Loucy (cell line): Measurements from ENCODE around the gene PLCXD1.
"Not testable (repeated sequence)": the region's sequence is repeated elsewhere in the genome, so short reads cannot be mapped to it uniquely, and the experiment has no call there.

Source experiments
- H2AFZ ChIP-seq: fragments of 200-600 bp; sonication (generic); 2 replicates; pipeline ENCODE4 v1.6.0; 2016; ENCODE audit warnings: antibody characterized with exemption, mild to moderate bottlenecking, low read length, moderate library complexity
- H3F3A ChIP-seq: fragments of 200-600 bp; 2 replicates; pipeline ENCODE4 v1.6.0; 2016; ENCODE audit warnings: antibody characterized with exemption, low read depth, mild to moderate bottlenecking
- H3K27me3 ChIP-seq: fragments of 200-600 bp; sonication (generic); 2 replicates; pipeline ENCODE4 v1.6.1; 2014; ENCODE audit warnings: low read length, mild to moderate bottlenecking; ENCODE audit not compliant: insufficient read depth, poor library complexity, severe bottlenecking
- H3K36me3 ChIP-seq: fragments of 200-600 bp; sonication (generic); 2 replicates; pipeline ENCODE4 v1.6.1; 2016; ENCODE audit warnings: low read length; ENCODE audit not compliant: insufficient read depth
- H3K4me1 ChIP-seq: fragments of 200-600 bp; sonication (generic); 2 replicates; pipeline ENCODE4 v1.5.1; 2014; ENCODE audit warnings: low read length, mild to moderate bottlenecking; ENCODE audit not compliant: insufficient read depth, poor library complexity, severe bottlenecking
- H3K4me2 ChIP-seq: fragments of 200-600 bp; sonication (generic); 2 replicates; pipeline ENCODE4 v1.6.0; 2014; ENCODE audit warnings: antibody characterized with exemption, low read length, low read depth, mild to moderate bottlenecking; ENCODE audit not compliant: poor library complexity, severe bottlenecking
- H3K4me3 ChIP-seq: fragments of 200-600 bp; sonication (generic); 2 replicates; pipeline ENCODE4 v1.5.1; 2014; ENCODE audit warnings: low read length, mild to moderate bottlenecking, mixed read lengths; ENCODE audit not compliant: poor library complexity, severe bottlenecking
- H3K79me2 ChIP-seq: fragments of 200-600 bp; sonication (generic); 2 replicates; pipeline ENCODE4 v1.6.1; 2014; ENCODE audit warnings: low read length; ENCODE audit not compliant: insufficient read depth
- H3K9ac ChIP-seq: fragments of 200-600 bp; sonication (generic); 2 replicates; pipeline ENCODE4 v1.6.0; 2014; ENCODE audit warnings: mild to moderate bottlenecking, low read depth, low read length, moderate library complexity; ENCODE audit not compliant: poor library complexity, severe bottlenecking
- H3K9me2 ChIP-seq: fragments of 200-600 bp; sonication (generic); replicated peaks from 2 replicates; pipeline ENCODE4 v1.6.1; 2016; ENCODE audit warnings: low read depth, low read length, mixed read lengths
- H3K9me3 ChIP-seq: fragments of 200-600 bp; sonication (generic); 2 replicates; pipeline ENCODE4 v1.6.1; 2014; ENCODE audit warnings: mild to moderate bottlenecking, antibody characterized with exemption, low read length, low read depth; ENCODE audit not compliant: insufficient read depth
- H4K20me1 ChIP-seq: fragments of 200-600 bp; sonication (generic); 2 replicates; pipeline ENCODE4 v1.6.0; 2014; ENCODE audit warnings: antibody characterized with exemption, low read length, mild to moderate bottlenecking; ENCODE audit not compliant: insufficient read depth, poor library complexity, severe bottlenecking
- CTCF ChIP-seq: fragments of 200-600 bp; sonication (generic); conservative IDR thresholded peaks from 2 replicates; pipeline ENCODE4 v1.5.1; 2014; ENCODE audit warnings: mild to moderate bottlenecking, antibody characterized with exemption, low read length
- EZH2phosphoT487 ChIP-seq: fragments of 200-600 bp; IDR thresholded peaks from 2 replicates; pipeline ENCODE4 v1.6.1; 2018; ENCODE audit warnings: antibody characterized with exemption, mild to moderate bottlenecking, moderate library complexity, borderline replicate concordance

The PLCXD1 gene

GRCh38 chrX:281166-281999 is at the start of gene PLCXD1:
TSS of gene PLCXD1 (plus strand) at chrX:281381. CDS start at chrX:284188, 2,807 bp downstream.
- H3K27me3 ChIP-seq, result no peaks in the 10 kb centered on the region
- no peaks in the 10 kb centered on the region for H3K9me2 ChIP-seq
- TF ChIP-seq CTCF (no peak), EZH2phosphoT487 (no peak)
- H4K20me1 ChIP-seq, result no peaks in the 10 kb centered on the region
- H3K36me3 ChIP-seq, result peaks cover 13% of the 10 kb centered on the region; the same call in 1 of the 2 replicates
- no peak within 1 kb of the TSS for H3K4me3 ChIP-seq
- H3K9ac ChIP-seq, result no peak within 1 kb of the TSS
- H3K9me3 ChIP-seq, result no peaks in the 10 kb centered on the region
- peaks cover 11% of the 10 kb centered on the region for H3K4me1 ChIP-seq
- no peak within 1 kb of the TSS for H3K4me2 ChIP-seq
- H3F3A ChIP-seq, result 0 out of 2 replicates have a peak, but pooled peaks cover 3% of the 10 kb centered on the region
- no peak within 1 kb of the TSS for H2AFZ ChIP-seq
- peaks cover 10% of the 10 kb centered on the region; the same call in 1 of the 2 replicates for H3K79me2 ChIP-seq

GRCh38 chrX:231637-232277 is 49.4 kb upstream of the PLCXD1 start:
- H3K27me3 ChIP-seq, H3K9me2 ChIP-seq, H3K4me2 ChIP-seq, H3F3A ChIP-seq, H3K9me3 ChIP-seq, H2AFZ ChIP-seq, H3K79me2 ChIP-seq, H3K36me3 ChIP-seq, H3K4me3 ChIP-seq, H3K4me1 ChIP-seq, H3K9ac ChIP-seq, H4K20me1 ChIP-seq: not testable (repeated sequence)

GRCh38 chrX:232278-232655 is 48.9 kb upstream of the PLCXD1 start:
- not testable (repeated sequence) for H3F3A ChIP-seq, H4K20me1 ChIP-seq, H3K4me1 ChIP-seq, H3K36me3 ChIP-seq, H3K9ac ChIP-seq, H3K4me3 ChIP-seq, H3K9me2 ChIP-seq, H3K79me2 ChIP-seq, H3K27me3 ChIP-seq, H3K4me2 ChIP-seq, H2AFZ ChIP-seq, H3K9me3 ChIP-seq

- not testable (repeated sequence) for H3K36me3 ChIP-seq, H4K20me1 ChIP-seq, H3K4me1 ChIP-seq, H3K9me3 ChIP-seq, H3K9me2 ChIP-seq, H3K79me2 ChIP-seq, H2AFZ ChIP-seq, H3K4me3 ChIP-seq, H3K27me3 ChIP-seq, H3K9ac ChIP-seq, H3K4me2 ChIP-seq, H3F3A ChIP-seq
Measured at GRCh38 chrX:236201-236600, 45.0 kb upstream of the PLCXD1 start.
